Activated CD8-positive, alpha-beta T cell treated with anti-CD3 and anti-CD28 coated beads for 36 hours (primary cell): Measurements from ENCODE around the gene HID1. TPM values are rescaled to one million over a fixed set of nuclear protein-coding genes. Genes with fewer than 3 reads are reported as not detected.

Source experiments
- ATAC-seq: fragments of 200-7000 bp; cut with Tn5 transposase; one replicate; pipeline ENCODE4 v1.10.0; 2021; ENCODE audit warnings: mild to moderate bottlenecking, moderate library complexity
- CTCF ChIA-PET: fragments of 350-600 bp; sonication (Branson Sonifier 250); formaldehyde crosslinking; loops from one replicate; lab custom pipeline; 2021; ENCODE audit warnings: antibody characterized with exemption; lab: Charles Lee
- POLR2A ChIA-PET: fragments of 350-600 bp; sonication (Branson Sonifier 250); formaldehyde crosslinking; loops from one replicate; lab custom pipeline; 2021; ENCODE audit warnings: antibody characterized with exemption; lab: Charles Lee
- DNase-seq: peaks from one replicate; pipeline ENCODE4 v3.0.0-alpha.2; 2020
- H3K27ac Mint-ChIP-seq: one replicate; pipeline ENCODE4 v1.8.0; 2021; ENCODE audit warnings: mild to moderate bottlenecking, mixed read lengths
- H3K27me3 Mint-ChIP-seq: one replicate; pipeline ENCODE4 v1.8.0; 2021; ENCODE audit warnings: mixed read lengths
- H3K36me3 Mint-ChIP-seq: one replicate; pipeline ENCODE4 v1.8.0; 2021; ENCODE audit warnings: low read depth, mixed read lengths
- H3K4me1 Mint-ChIP-seq: one replicate; pipeline ENCODE4 v1.8.0; 2021; ENCODE audit warnings: low read depth, mixed read lengths
- H3K4me3 Mint-ChIP-seq: one replicate; pipeline ENCODE4 v1.8.0; 2021; ENCODE audit warnings: mild to moderate bottlenecking, moderate library complexity, mixed read lengths
- H3K9me3 Mint-ChIP-seq: one replicate; pipeline ENCODE4 v1.8.0; 2021; ENCODE audit warnings: mixed read lengths
- CTCF ChIP-seq: fragments of 200-600 bp; IDR thresholded peaks from one replicate; pipeline ENCODE4 v1.8.0; 2022; ENCODE audit warnings: antibody characterized with exemption, mild to moderate bottlenecking
- intact Hi-C: fragments of 100-400 bp; cut with micrococcal nuclease; formaldehyde crosslinking; loops from one replicate; pipeline ENCODE4 v1.10.0; 2022
- total RNA-seq, 2 experiments: library from RNA; stranded (reverse); gene quantifications; one replicate each; pipeline ENCODE4 v1.2.3, GENCODE V29; 2021

Gene HID1
- total RNA-seq, 2 experiments from 2014 or later: 1.4 to 1.7 TPM

GRCh38 chr17:74949455-74950115 lies 23.0 kb downstream of the HID1 start:
- Mint-ChIP-seq H3K27me3 (no peaks in the 10 kb centered on the region), H3K36me3 (no peaks in the 10 kb centered on the region), H3K4me3 (no peak overlapping the region), H3K9me3 (no peaks in the 10 kb centered on the region), H3K4me1 (no peaks in the 10 kb centered on the region), H3K27ac (no peak overlapping the region)
- intact Hi-C loops: no loop called here
- DNase-seq: no peak
- no peak for ATAC-seq
- ChIA-PET CTCF (interaction anchor here (2.4 kb wide), 2 partner anchors 9 to 12 kb away, joined by 10 to 13 read pairs; no protein-coding TSS in a partner anchor), POLR2A (no interaction called here)
- no peak for TF ChIP-seq CTCF

GRCh38 chr17:74947041-74947754 lies 25.4 kb downstream of the HID1 start:
- Mint-ChIP-seq H3K4me3 (no peak overlapping the region), H3K4me1 (no peaks in the 10 kb centered on the region), H3K9me3 (no peaks in the 10 kb centered on the region), H3K27me3 (no peaks in the 10 kb centered on the region), H3K27ac (no peak overlapping the region), H3K36me3 (no peaks in the 10 kb centered on the region)
- no peak for DNase-seq
- CTCF ChIA-PET: interaction anchor here (0.9 to 2.7 kb wide), 3 partner anchors 10 to 16 kb away, joined by 3 to 14 read pairs (median 9); no protein-coding TSS in a partner anchor
- intact Hi-C loops: no loop called here
- POLR2A ChIA-PET: interaction anchor here (0.6 kb wide), 1 partner anchor 11 kb away, joined by 3 read pairs; no protein-coding TSS in a partner anchor
- no peak for TF ChIP-seq CTCF
- ATAC-seq: no peak

GRCh38 chr17:74946641-74947040 lies 25.9 kb downstream of the HID1 start:
- Mint-ChIP-seq H3K27me3 (no peaks in the 10 kb centered on the region), H3K4me1 (no peaks in the 10 kb centered on the region), H3K4me3 (no peak overlapping the region), H3K9me3 (no peaks in the 10 kb centered on the region), H3K27ac (no peak overlapping the region), H3K36me3 (no peaks in the 10 kb centered on the region)
- intact Hi-C loops: no loop called here
- TF ChIP-seq CTCF: no peak
- CTCF ChIA-PET: interaction anchor here (0.9 to 2.7 kb wide), 3 partner anchors 11 to 16 kb away, joined by 3 to 14 read pairs (median 9); no protein-coding TSS in a partner anchor
- POLR2A ChIA-PET: interaction anchor here (1.0 kb wide), 1 partner anchor 66 kb away, joined by 4 read pairs; the partner anchor contains the start of gene MRPL58
- no peak for DNase-seq
- ATAC-seq: no peak

GRCh38 chr17:74945543-74945942 lies 27.0 kb downstream of the HID1 start:
- Mint-ChIP-seq H3K4me3 (no peak overlapping the region), H3K27ac (no peak overlapping the region), H3K9me3 (no peaks in the 10 kb centered on the region), H3K4me1 (no peaks in the 10 kb centered on the region), H3K27me3 (peaks cover 4% of the 10 kb centered on the region), H3K36me3 (no peaks in the 10 kb centered on the region)
- ChIA-PET POLR2A (interaction anchor here (1.0 kb wide), 1 partner anchor 67 kb away, joined by 4 read pairs; the partner anchor contains the start of gene MRPL58), CTCF (interaction anchor here (0.8 to 2.7 kb wide), 4 partner anchors 12 to 70 kb away, joined by 3 to 14 read pairs (median 6); no protein-coding TSS in a partner anchor)
- no peak for TF ChIP-seq CTCF
- intact Hi-C loops: no loop called here
- no peak for DNase-seq
- ATAC-seq: no peak
